A549 treated with CORT108297 at 1 μM for 4 hours (cell line): ENCODE measurements around the gene SLFN12. TPM values are rescaled to one million over a fixed set of nuclear protein-coding genes. Genes with fewer than 3 reads are reported as not detected.

Source experiments
- total RNA-seq: library from RNA; stranded (reverse); fragments of 200-300 nt; extraction: Qiagen RNA extraction; gene quantifications from 5 replicates; pipeline ENCODE4 v1.2.3, GENCODE V29; 2022

The SLFN12 gene
- 0.06 to 0.18 TPM (median 0.09 TPM) in 3 of 5 replicates, not detected in the others for total RNA-seq

GRCh38 chr17:35432176-35433074, at the start of gene SLFN12:
SLFN12 (minus strand) TSS chr17:35432500; CDS start chr17:35423028, 9,472 bp downstream.

DNA sequence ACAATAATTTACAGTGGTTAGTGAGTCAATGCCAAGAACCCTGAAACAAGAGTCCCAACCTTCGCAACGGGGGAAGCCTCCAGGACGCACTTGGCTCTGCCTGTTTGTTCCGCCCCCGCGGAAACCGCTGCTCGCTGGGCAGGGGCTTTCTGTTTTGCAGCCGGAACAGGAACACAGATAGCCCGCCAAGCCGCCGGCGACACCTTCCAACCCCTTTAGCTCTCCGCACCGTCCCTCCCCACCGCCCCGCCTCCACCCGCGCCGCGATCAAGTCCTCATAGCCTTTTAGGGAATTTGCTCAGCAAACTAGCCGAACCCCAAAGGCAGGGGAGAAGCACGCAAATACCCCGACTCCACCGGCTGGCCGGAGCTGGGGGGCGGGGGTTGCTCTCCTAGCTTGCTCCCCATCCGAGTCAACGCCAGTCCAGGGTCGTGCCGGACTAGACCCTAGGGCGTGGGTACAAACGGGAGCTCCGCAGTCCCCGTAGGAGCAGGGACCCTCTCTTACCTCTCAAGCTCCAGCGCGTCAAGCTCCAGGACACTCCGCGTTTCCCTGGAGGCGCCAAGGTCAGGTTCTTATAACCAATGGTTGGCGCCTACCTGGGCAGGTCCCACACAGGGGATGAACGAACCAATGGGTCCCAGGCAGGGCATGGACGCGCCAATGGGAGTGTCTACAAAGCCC, 16.1 kb upstream of the SLFN12 start, which contains the start of gene SLFN13:
TSS of gene SLFN13 (minus strand) at position 553 of the 685 bp plus-strand sequence. CDS start 3,086 bp downstream, outside the sequence.

DNA sequence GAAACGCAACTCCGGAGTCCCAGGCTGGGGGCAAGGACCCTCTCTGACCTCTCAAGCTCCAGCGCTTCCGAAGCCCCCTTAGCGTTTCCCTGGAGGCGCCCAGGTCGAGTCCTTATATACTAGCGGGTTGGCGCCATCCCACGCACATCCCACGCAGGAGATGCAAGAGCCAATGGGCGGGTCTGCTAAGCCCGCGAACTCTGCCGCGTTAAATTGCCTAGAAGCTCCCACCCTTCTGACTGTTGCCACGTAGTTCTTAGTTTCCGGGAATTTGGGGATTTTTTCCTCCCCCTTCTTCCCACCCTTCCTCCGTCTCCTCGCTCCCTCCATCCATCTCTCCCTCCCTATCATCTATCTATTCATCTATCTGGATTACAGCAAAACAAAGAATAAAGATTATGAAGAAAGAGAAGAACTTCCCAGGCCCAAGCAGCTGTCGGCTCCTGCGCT, 58.7 kb downstream of the SLFN12 start, which contains the start of gene SLFN11:
TSS of gene SLFN11 (minus strand) at position 88 of the 450 bp plus-strand sequence. CDS start 9,814 bp downstream, outside the sequence.

Other genes starting within 250 kb of the SLFN12 start
- not detected in 5 replicates for gene SLC35G3, start 238.1 kb downstream of the SLFN12 start, total RNA-seq
- gene SLFN5, start 189.4 kb downstream of the SLFN12 start, total RNA-seq, result 2.1 to 3.2 TPM (median 2.7 TPM) in 5 replicates
- gene SLFN11, start 58.9 kb downstream of the SLFN12 start, total RNA-seq, result 4.7 to 6.7 TPM (median 6.2 TPM) in 5 replicates
- 3.5 to 6.0 TPM (median 4.0 TPM) in 5 replicates for gene SLFN13, start 16.3 kb upstream of the SLFN12 start, total RNA-seq
- gene SLFN12L, start 105.2 kb upstream of the SLFN12 start, total RNA-seq, result 0.05 to 0.06 TPM in 2 of 5 replicates, not detected in the others
- not detected in 5 replicates for gene SLFN14, start 128.3 kb upstream of the SLFN12 start, total RNA-seq
- gene PEX12, start 146.1 kb upstream of the SLFN12 start, total RNA-seq, result 7.2 to 9.7 TPM (median 8.1 TPM) in 5 replicates
- 123 to 149 TPM (median 137 TPM) in 5 replicates for gene AP2B1, start 154.8 kb upstream of the SLFN12 start, total RNA-seq